WTC11 (cell line): ENCODE data around the gene B4GALT6. TPM values are rescaled to one million over a fixed set of nuclear protein-coding genes. Genes with fewer than 3 reads are reported as not detected.

Source experiments
- ATAC-seq: fragments of 200-7000 bp; cut with Tn5 transposase; 2 replicates; pipeline ENCODE4 v1.10.0; 2021; ENCODE audit warnings: mild to moderate bottlenecking, moderate library complexity
- CTCF ChIA-PET: fragments of 300-600 bp; sonication (Branson Sonifier 250); formaldehyde crosslinking; loops from one replicate; lab custom pipeline; 2021; ENCODE audit warnings: antibody characterized with exemption; lab: Charles Lee
- POLR2A ChIA-PET: fragments of 350-600 bp; sonication (Branson Sonifier 250); formaldehyde crosslinking; loops from one replicate; lab custom pipeline; 2021; ENCODE audit warnings: antibody characterized with exemption; lab: Charles Lee
- DNase-seq: peaks from one replicate; pipeline ENCODE4 v3.0.0; 2021; ENCODE audit warnings: low spot score
- H3K27ac Mint-ChIP-seq: 2 replicates; pipeline ENCODE4 v1.8.0; 2021; ENCODE audit warnings: mixed read lengths
- H3K27me3 Mint-ChIP-seq: 2 replicates; pipeline ENCODE4 v1.8.0; 2021; ENCODE audit warnings: low read depth, mild to moderate bottlenecking, moderate library complexity, mixed read lengths
- H3K36me3 Mint-ChIP-seq: 2 replicates; pipeline ENCODE4 v1.8.0; 2021; ENCODE audit warnings: mixed read lengths
- H3K4me1 Mint-ChIP-seq: 2 replicates; pipeline ENCODE4 v1.8.0; 2022; ENCODE audit warnings: mixed read lengths
- H3K4me3 Mint-ChIP-seq: 2 replicates; pipeline ENCODE4 v1.8.0; 2021; ENCODE audit warnings: mild to moderate bottlenecking, moderate library complexity, mixed read lengths
- H3K9me3 Mint-ChIP-seq: 2 replicates; pipeline ENCODE4 v1.8.0; 2021; ENCODE audit warnings: mixed read lengths
- ATF1 ChIP-seq: sonication (generic); formaldehyde crosslinking; IDR thresholded peaks from 2 replicates; pipeline ENCODE4 v1.8.1; 2023; ENCODE audit warnings: mild to moderate bottlenecking, moderate library complexity, missing genetic modification reagents
- ATF2 ChIP-seq: sonication (generic); formaldehyde crosslinking; IDR thresholded peaks from 2 replicates; pipeline ENCODE4 v1.8.1; 2022; ENCODE audit warnings: low read depth, missing genetic modification reagents, borderline replicate concordance
- CREB1 ChIP-seq: sonication (generic); formaldehyde crosslinking; IDR thresholded peaks from 2 replicates; pipeline ENCODE4 v1.8.0; 2023; ENCODE audit warnings: mild to moderate bottlenecking, missing genetic modification reagents
- E2F4 ChIP-seq: sonication (generic); formaldehyde crosslinking; IDR thresholded peaks from 2 replicates; pipeline ENCODE4 v1.8.1; 2022; ENCODE audit warnings: low read depth, mild to moderate bottlenecking, moderate library complexity, missing genetic modification reagents, borderline replicate concordance
- FOXK1 ChIP-seq: sonication (generic); formaldehyde crosslinking; IDR thresholded peaks from 2 replicates; pipeline ENCODE4 v1.8.0; 2022; ENCODE audit warnings: mild to moderate bottlenecking, moderate library complexity, missing genetic modification reagents
- FOXP1 ChIP-seq: sonication (generic); formaldehyde crosslinking; IDR thresholded peaks from 2 replicates; pipeline ENCODE4 v1.8.0; 2022; ENCODE audit warnings: missing genetic modification reagents, mild to moderate bottlenecking, moderate library complexity, borderline replicate concordance
- GABPB1 ChIP-seq: sonication (generic); formaldehyde crosslinking; IDR thresholded peaks from 2 replicates; pipeline ENCODE4 v1.8.1; 2023; ENCODE audit warnings: mild to moderate bottlenecking, missing genetic modification reagents
- GRHL2 ChIP-seq: fragments of 250-450 bp; sonication (Bioruptor Pico); IDR thresholded peaks from 2 replicates; pipeline ENCODE4 v1.8.0; 2022; ENCODE audit warnings: mild to moderate bottlenecking, moderate library complexity; ENCODE audit not compliant: insufficient replicate concordance, severe bottlenecking
- IRF2 ChIP-seq: sonication (generic); formaldehyde crosslinking; IDR thresholded peaks from 2 replicates; pipeline ENCODE4 v1.8.0; 2022; ENCODE audit warnings: low read depth, missing genetic modification reagents, borderline replicate concordance
- JUN ChIP-seq: sonication (generic); formaldehyde crosslinking; IDR thresholded peaks from 2 replicates; pipeline ENCODE4 v1.8.0; 2023; ENCODE audit warnings: mild to moderate bottlenecking, missing genetic modification reagents
- KAT7 ChIP-seq: sonication (generic); formaldehyde crosslinking; IDR thresholded peaks from 2 replicates; pipeline ENCODE4 v1.8.1; 2023; ENCODE audit warnings: missing genetic modification reagents, mild to moderate bottlenecking, borderline replicate concordance
- MXD4 ChIP-seq: fragments of 250-450 bp; sonication (Bioruptor Pico); IDR thresholded peaks from 2 replicates; pipeline ENCODE4 v1.8.0; 2021; ENCODE audit warnings: mild to moderate bottlenecking, moderate library complexity, borderline replicate concordance
- NFE2L1 ChIP-seq: sonication (generic); formaldehyde crosslinking; IDR thresholded peaks from 2 replicates; pipeline ENCODE4 v1.8.1; 2023; ENCODE audit warnings: missing genetic modification reagents
- NFYB ChIP-seq: sonication (generic); formaldehyde crosslinking; conservative IDR thresholded peaks from 2 replicates; pipeline ENCODE4 v1.8.0; 2022; ENCODE audit warnings: low read depth, missing genetic modification reagents
- NR3C1 ChIP-seq: sonication (generic); formaldehyde crosslinking; conservative IDR thresholded peaks from 2 replicates; pipeline ENCODE4 v1.8.1; 2023; ENCODE audit warnings: low read depth, mild to moderate bottlenecking, missing genetic modification reagents
- PREB ChIP-seq: sonication (generic); formaldehyde crosslinking; IDR thresholded peaks from 2 replicates; pipeline ENCODE4 v1.8.1; 2022; ENCODE audit warnings: mild to moderate bottlenecking, missing genetic modification reagents, moderate library complexity, borderline replicate concordance
- PRRX2 ChIP-seq: fragments of 250-450 bp; sonication (Bioruptor Pico); IDR thresholded peaks from 2 replicates; pipeline ENCODE4 v1.8.0; 2021; ENCODE audit warnings: mild to moderate bottlenecking
- STAT6 ChIP-seq: sonication (generic); formaldehyde crosslinking; conservative IDR thresholded peaks from 2 replicates; pipeline ENCODE4 v1.8.1; 2023; ENCODE audit warnings: mild to moderate bottlenecking, low read depth, missing genetic modification reagents, moderate library complexity
- ZBTB21 ChIP-seq: sonication (generic); formaldehyde crosslinking; IDR thresholded peaks from 2 replicates; pipeline ENCODE4 v1.8.1; 2023; ENCODE audit warnings: mild to moderate bottlenecking, missing genetic modification reagents, borderline replicate concordance
- ZNF219 ChIP-seq: sonication (generic); formaldehyde crosslinking; IDR thresholded peaks from 2 replicates; pipeline ENCODE4 v1.8.0; 2023; ENCODE audit warnings: missing genetic modification reagents, mild to moderate bottlenecking, borderline replicate concordance
- ZNF317 ChIP-seq: sonication (generic); formaldehyde crosslinking; IDR thresholded peaks from 2 replicates; pipeline ENCODE4 v1.8.1; 2023; ENCODE audit warnings: low read depth, mild to moderate bottlenecking, moderate library complexity, missing genetic modification reagents, borderline replicate concordance
- ZNF423 ChIP-seq: fragments of 250-450 bp; sonication (Bioruptor Pico); IDR thresholded peaks from 2 replicates; pipeline ENCODE4 v2.1.2; 2022; ENCODE audit warnings: mild to moderate bottlenecking, moderate library complexity
- ZNF671 ChIP-seq: fragments of 250-450 bp; sonication (Bioruptor Pico); IDR thresholded peaks from 2 replicates; pipeline ENCODE4 v1.8.0; 2021; ENCODE audit warnings: mild to moderate bottlenecking
- total RNA-seq: library from RNA; stranded (reverse); gene quantifications from 3 replicates; pipeline ENCODE4 v1.2.3, GENCODE V29; 2021

Gene B4GALT6
- total RNA-seq, 1 experiment from 2014 or later, result 50.6 TPM

- TF ChIP-seq NFE2L1 (CRISPR knock-in tag), result no peak
- TF ChIP-seq, all 79 proteins: peak for 0
These were observed 2.9 kb upstream of the B4GALT6 start (continued) for GRCh38 chr18:31686986-31687928.

- Mint-ChIP-seq H3K27me3 (no peaks in the 10 kb centered on the region; the same call in 1 of the 2 replicates), H3K4me3 (peak overlapping the region; percentile 77), H3K36me3 (no peaks in the 10 kb centered on the region), H3K4me1 (peaks cover 37% of the 10 kb centered on the region), H3K27ac (peak overlapping the region; percentile 94), H3K9me3 (no peaks in the 10 kb centered on the region)
- no peak for DNase-seq
- TF ChIP-seq NFYB (no peak), ZBTB21 (CRISPR knock-in tag) (no peak), GABPB1 (CRISPR knock-in tag) (no peak), ZNF219 (CRISPR knock-in tag) (no peak), ZNF317 (no peak), IRF2 (no peak), MXD4 (CRISPR knock-in tag) (no peak), ATF1 (no peak), ZNF423 (CRISPR knock-in tag) (no peak), KAT7 (CRISPR knock-in tag) (no peak), ZNF671 (CRISPR knock-in tag) (no peak)
- no peak for ATAC-seq
- ChIA-PET CTCF (no interaction called here), POLR2A (interaction anchor here (1.1 kb wide), 1 partner anchor 257 kb away, joined by 6 read pairs; no protein-coding TSS in a partner anchor)
These were observed 2.2 kb upstream of the B4GALT6 start for GRCh38 chr18:31686572-31686971.

GRCh38 chr18:31685097-31686082 is 1.0 kb upstream of the B4GALT6 start:
- ATAC-seq (peak; percentile 68), DNase-seq (peak; percentile 85)
- no peaks in the 10 kb centered on the region for H3K27me3 Mint-ChIP-seq
- H3K9me3 Mint-ChIP-seq, result no peaks in the 10 kb centered on the region
- CTCF ChIA-PET, result interaction anchor here (0.5 to 1.2 kb wide), 4 partner anchors 75 to 292 kb away, joined by 3 to 6 read pairs (median 5); no protein-coding TSS in a partner anchor
- H3K4me3 Mint-ChIP-seq, result peak overlapping the region; percentile 77
- POLR2A ChIA-PET, result interaction anchor here (1.0 kb wide), 1 partner anchor 12 kb away, joined by 4 read pairs; no protein-coding TSS in a partner anchor
- H3K4me1 Mint-ChIP-seq, result peaks cover 49% of the 10 kb centered on the region
- H3K27ac Mint-ChIP-seq, result peak overlapping the region; percentile 94
- no peaks in the 10 kb centered on the region for H3K36me3 Mint-ChIP-seq
- TF ChIP-seq E2F4 (CRISPR knock-in tag) (0 out of 2 replicates have a peak, but pooled peaks have one; percentile 23), NFYB (no peak), FOXK1 (CRISPR knock-in tag) (0 out of 2 replicates have a peak, but pooled peaks have one; percentile 21), PRRX2 (CRISPR knock-in tag) (no peak), IRF2 (no peak), FOXP1 (0 out of 2 replicates have a peak, but pooled peaks have one; percentile 48), PREB (no peak), CREB1 (CRISPR knock-in tag) (peak; percentile 44; the same call in 1 of the 2 replicates), JUN (CRISPR knock-in tag) (no peak), GRHL2 (CRISPR knock-in tag) (no peak), NR3C1 (CRISPR knock-in tag) (no peak), ATF2 (CRISPR knock-in tag) (no peak), STAT6 (CRISPR knock-in tag) (no peak)
